ENCODE results near the gene PARM1.

DNA sequence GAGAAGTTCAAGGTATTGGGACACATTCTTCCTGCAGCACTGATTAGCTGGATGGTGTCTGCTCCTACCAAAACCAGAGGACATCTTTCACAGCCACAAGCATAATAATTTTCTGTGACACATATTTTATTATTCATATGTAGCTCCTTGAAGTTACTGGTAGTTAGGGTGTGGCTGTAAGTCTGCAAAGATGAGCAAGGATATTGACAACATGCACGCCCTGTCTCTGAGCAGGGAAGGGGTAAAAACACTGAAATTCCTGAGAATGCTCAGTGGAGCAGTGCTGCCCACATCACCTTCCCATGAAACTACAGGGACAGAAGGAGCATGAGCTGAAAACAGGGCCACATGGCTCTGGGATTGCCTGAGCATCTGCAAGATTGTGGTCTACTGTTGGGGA lies 38.9 kb downstream of the PARM1 start:
- TF ChIP-seq, protein P1, sequence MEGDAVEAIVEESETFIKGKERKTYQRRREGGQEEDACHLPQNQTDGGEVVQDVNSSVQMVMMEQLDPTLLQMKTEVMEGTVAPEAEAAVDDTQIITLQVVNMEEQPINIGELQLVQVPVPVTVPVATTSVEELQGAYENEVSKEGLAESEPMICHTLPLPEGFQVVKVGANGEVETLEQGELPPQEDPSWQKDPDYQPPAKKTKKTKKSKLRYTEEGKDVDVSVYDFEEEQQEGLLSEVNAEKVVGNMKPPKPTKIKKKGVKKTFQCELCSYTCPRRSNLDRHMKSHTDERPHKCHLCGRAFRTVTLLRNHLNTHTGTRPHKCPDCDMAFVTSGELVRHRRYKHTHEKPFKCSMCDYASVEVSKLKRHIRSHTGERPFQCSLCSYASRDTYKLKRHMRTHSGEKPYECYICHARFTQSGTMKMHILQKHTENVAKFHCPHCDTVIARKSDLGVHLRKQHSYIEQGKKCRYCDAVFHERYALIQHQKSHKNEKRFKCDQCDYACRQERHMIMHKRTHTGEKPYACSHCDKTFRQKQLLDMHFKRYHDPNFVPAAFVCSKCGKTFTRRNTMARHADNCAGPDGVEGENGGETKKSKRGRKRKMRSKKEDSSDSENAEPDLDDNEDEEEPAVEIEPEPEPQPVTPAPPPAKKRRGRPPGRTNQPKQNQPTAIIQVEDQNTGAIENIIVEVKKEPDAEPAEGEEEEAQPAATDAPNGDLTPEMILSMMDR (IDR thresholded peaks at IDR 0.05), result no peak
- no peak for TF ChIP-seq EZH2 (IDR thresholded peaks at IDR 0.05)
